Loucy (cell line): ENCODE data around the gene EDARADD.

Source experiments
- EZH2phosphoT487 ChIP-seq: fragments of 200-600 bp; IDR thresholded peaks from 2 replicates; pipeline ENCODE4 v1.6.1; 2018; ENCODE audit warnings: antibody characterized with exemption, mild to moderate bottlenecking, moderate library complexity, borderline replicate concordance
- TF ChIP-seq, protein P1 (sequence below): fragments of 200-600 bp; sonication (generic); conservative IDR thresholded peaks from 2 replicates; pipeline ENCODE4 v1.5.1; 2014; ENCODE audit warnings: mild to moderate bottlenecking, antibody characterized with exemption, low read length

GRCh38 chr1:236511735-236512418 lies 117.8 kb downstream of the EDARADD start:
- TF ChIP-seq, protein P1, sequence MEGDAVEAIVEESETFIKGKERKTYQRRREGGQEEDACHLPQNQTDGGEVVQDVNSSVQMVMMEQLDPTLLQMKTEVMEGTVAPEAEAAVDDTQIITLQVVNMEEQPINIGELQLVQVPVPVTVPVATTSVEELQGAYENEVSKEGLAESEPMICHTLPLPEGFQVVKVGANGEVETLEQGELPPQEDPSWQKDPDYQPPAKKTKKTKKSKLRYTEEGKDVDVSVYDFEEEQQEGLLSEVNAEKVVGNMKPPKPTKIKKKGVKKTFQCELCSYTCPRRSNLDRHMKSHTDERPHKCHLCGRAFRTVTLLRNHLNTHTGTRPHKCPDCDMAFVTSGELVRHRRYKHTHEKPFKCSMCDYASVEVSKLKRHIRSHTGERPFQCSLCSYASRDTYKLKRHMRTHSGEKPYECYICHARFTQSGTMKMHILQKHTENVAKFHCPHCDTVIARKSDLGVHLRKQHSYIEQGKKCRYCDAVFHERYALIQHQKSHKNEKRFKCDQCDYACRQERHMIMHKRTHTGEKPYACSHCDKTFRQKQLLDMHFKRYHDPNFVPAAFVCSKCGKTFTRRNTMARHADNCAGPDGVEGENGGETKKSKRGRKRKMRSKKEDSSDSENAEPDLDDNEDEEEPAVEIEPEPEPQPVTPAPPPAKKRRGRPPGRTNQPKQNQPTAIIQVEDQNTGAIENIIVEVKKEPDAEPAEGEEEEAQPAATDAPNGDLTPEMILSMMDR = no peak
- TF ChIP-seq EZH2phosphoT487 = no peak
